GM12878 (cell line): ENCODE results near the gene C8G. TPM values are rescaled to one million over a fixed set of nuclear protein-coding genes. Genes with fewer than 3 reads are reported as not detected.

Experiments used
- ATAC-seq: fragments of 200-7000 bp; cut with Tn5 transposase; 3 replicates; pipeline ENCODE4 v1.9.1; 2020; ENCODE audit warnings: mild to moderate bottlenecking, moderate library complexity
- BruUV-seq: library from RNA; stranded (reverse); fragments of 400-500 nt; replicated peaks from 2 replicates; lab custom pipeline; 2021; lab: Mats Ljungman, UMichigan
- CTCF ChIA-PET: fragments of 300-600 bp; sonication (Branson Sonifier 250); formaldehyde crosslinking; extraction: SDS; loops from one replicate; lab custom pipeline; 2021; ENCODE audit warnings: inconsistent platforms; lab: Yijun Ruan, JAX
- POLR2A ChIA-PET: fragments of 350-600 bp; formaldehyde crosslinking; extraction: SDS; loops from one replicate; lab custom pipeline; 2021; ENCODE audit warnings: inconsistent platforms; lab: Charles Lee
- RAD21 ChIA-PET: fragments of 300-600 bp; sonication (Branson Sonifier 250); formaldehyde crosslinking; loops from one replicate; lab custom pipeline; 2023; ENCODE audit warnings: antibody characterized with exemption; ENCODE audit not compliant: unreplicated experiment; lab: Charles Lee
- SMC1A ChIA-PET: fragments of 300-600 bp; sonication (Branson Sonifier 250); formaldehyde crosslinking; loops from one replicate; lab custom pipeline; 2023; ENCODE audit not compliant: unreplicated experiment, uncharacterized antibody; lab: Charles Lee
- DNase-seq: peaks from one replicate; pipeline ENCODE4 v3.0.0-alpha.2; 2011; ENCODE audit warnings: low read depth, low spot score
- FAIRE-seq: peaks from 3 replicates; lab custom pipeline; 2011; peaks lifted over from hg19 to GRCh38; lab: Jason Lieb, UNC
- H2AFZ ChIP-seq: 2 replicates; pipeline ENCODE4 v1.6.0; 2011; ENCODE audit warnings: low read depth, low read length, control low read depth; ENCODE audit not compliant: control insufficient read depth
- H3K27ac ChIP-seq: 2 replicates; pipeline ENCODE4 v1.5.1; 2011; ENCODE audit warnings: control low read depth; ENCODE audit not compliant: control insufficient read depth, insufficient read depth
- H3K27me3 ChIP-seq, 2 experiments: replicated peaks in 1 of 2; 2 replicates each; pipeline versions ENCODE4 v1.6.0 to v1.6.1; 2011; ENCODE audit warnings: low read length in 1 of 2; ENCODE audit not compliant: control insufficient read depth in 2 of 2, insufficient read depth in 2 of 2
- H3K36me3 ChIP-seq, 2 experiments: 2 replicates each; pipeline ENCODE4 v1.5.1; 2011; ENCODE audit warnings: low read length in 1 of 2; ENCODE audit not compliant: control insufficient read depth in 2 of 2, insufficient read depth in 2 of 2
- H3K4me1 ChIP-seq: 2 replicates; pipeline ENCODE4 v1.6.1; 2011; ENCODE audit warnings: mild to moderate bottlenecking, low read length, moderate library complexity, mixed read lengths; ENCODE audit not compliant: control insufficient read depth, insufficient read depth
- H3K4me2 ChIP-seq: 2 replicates; pipeline ENCODE4 v1.6.0; 2011; ENCODE audit warnings: control low read depth; ENCODE audit not compliant: control insufficient read depth, insufficient read depth
- H3K4me3 ChIP-seq: fragments of 200-600 bp; sonication (generic); 2 replicates; pipeline ENCODE4 v1.5.1; 2016
- H3K79me2 ChIP-seq: 2 replicates; pipeline ENCODE4 v1.6.0; 2011; ENCODE audit warnings: low read length; ENCODE audit not compliant: control insufficient read depth, insufficient read depth
- H3K9ac ChIP-seq: 2 replicates; pipeline ENCODE4 v1.8.0; 2011; ENCODE audit warnings: low read length, control low read depth, mixed read lengths; ENCODE audit not compliant: control insufficient read depth, insufficient read depth
- H3K9me3 ChIP-seq: replicated peaks from 3 replicates; pipeline ENCODE4 v1.5.1; 2011; ENCODE audit warnings: mild to moderate bottlenecking, low read length; ENCODE audit not compliant: control insufficient read depth, insufficient read depth
- H4K20me1 ChIP-seq: 2 replicates; pipeline ENCODE4 v1.6.0; 2011; ENCODE audit not compliant: control insufficient read depth, insufficient read depth
- ATF3 ChIP-seq: IDR thresholded peaks from 2 replicates; pipeline ENCODE4 v1.6.1; 2011; ENCODE audit warnings: low read depth, mild to moderate bottlenecking, low read length, moderate library complexity, borderline replicate concordance; ENCODE audit errors: extremely low read depth
- BCL11A ChIP-seq: IDR thresholded peaks from 2 replicates; pipeline ENCODE4 v1.6.1; 2011; ENCODE audit warnings: low read depth, low read length
- EP300 ChIP-seq, 2 experiments: fragments of 150-350 bp in 1 of 2; IDR thresholded peaks; 2 replicates each; pipeline ENCODE4 v1.6.1; 2011 to 2012; ENCODE audit warnings: low read depth in 2 of 2, low read length in 2 of 2, borderline replicate concordance in 1 of 2, improper control_type of control experiment in 1 of 2, inconsistent platforms in 1 of 2; ENCODE audit not compliant: control insufficient read depth in 1 of 2
- IRF5 ChIP-seq: fragments of 450-650 bp; IDR thresholded peaks from 2 replicates; pipeline ENCODE4 v1.6.1; 2017; ENCODE audit warnings: borderline replicate concordance
- MEF2B ChIP-seq: fragments of 450-650 bp; IDR thresholded peaks from 2 replicates; pipeline ENCODE4 v1.6.1; 2018; ENCODE audit warnings: mild to moderate bottlenecking, moderate library complexity; ENCODE audit not compliant: partially characterized antibody, poor library complexity, severe bottlenecking
- NR2C2 ChIP-seq: IDR thresholded peaks from 2 replicates; pipeline ENCODE4 v1.6.1; 2011; ENCODE audit warnings: borderline replicate concordance, low read depth; ENCODE audit not compliant: control insufficient read depth, insufficient read length
- RBBP5 ChIP-seq: fragments of 200-600 bp; sonication (generic); conservative IDR thresholded peaks from 2 replicates; pipeline ENCODE4 v1.6.1; 2016
- ZBED1 ChIP-seq: IDR thresholded peaks from 2 replicates; pipeline ENCODE4 v1.6.1; 2016; ENCODE audit warnings: borderline replicate concordance
- ZSCAN29 ChIP-seq: fragments of 450-650 bp; IDR thresholded peaks from 2 replicates; pipeline ENCODE4 v1.6.1; 2017; ENCODE audit warnings: mild to moderate bottlenecking, moderate library complexity
- WGBS: methylation state at CpG from one replicate; pipeline ENCODE4 v1.1.6; 2016; ENCODE audit warnings: low lambda C conversion rate; ENCODE audit not compliant: insufficient replicate concordance, insufficient coverage; ENCODE audit errors: missing lambda C conversion rate; 5-methylcytosine and 5-hydroxymethylcytosine counted together
- in situ Hi-C: fragments of 300-500 bp; cut with MboI; formaldehyde crosslinking; loops from 9 replicates; pipeline ENCODE4 v1.14.3; 2018; ENCODE audit warnings: mixed read lengths
- intact Hi-C: fragments of 100-400 bp; cut with micrococcal nuclease; formaldehyde crosslinking; loops from one replicate; pipeline ENCODE4 v1.14.2; 2022; ENCODE audit not compliant: unreplicated experiment
- polyA plus RNA-seq, 11 experiments: library from polyadenylated mRNA; depleted of rRNA in 4 of 11; unstranded in 6 of 11; stranded (reverse) in 5 of 11; fragments of >200 nt; fragmentation: Nextera tagmentation in 4 of 11; fragmentation: Illumina TruSeq in 1 of 11; extraction: Ambion mirVana in 4 of 11; extraction: Trizol in 1 of 11; gene quantifications; 1 replicate in 1 of 11; 2 replicates in 10 of 11; pipeline versions ENCODE4 v1.2.1 to v1.2.3, GENCODE V29; 2011 to 2016; ENCODE audit warnings: inconsistent platforms in 2 of 11, missing spikeins in 2 of 11, low read depth in 1 of 11
- total RNA-seq, 4 experiments: library from RNA; depleted of rRNA in 3 of 4; stranded (reverse); fragments of >200 nt in 3 of 4; fragmentation: Illumina TruSeq in 1 of 4; extraction: Trizol in 1 of 4; gene quantifications; 2 replicates each; pipeline versions ENCODE4 v1.2.1 to v1.2.3, GENCODE V29; 2013 to 2021

C8G gene
- total and polyA plus RNA-seq, 10 of the 15 experiments (the other 5 are each of a cell fraction or from before 2014, with no cell fraction given): 0.26 to 0.69 (median 0.50) TPM; not detected in 7

DNA sequence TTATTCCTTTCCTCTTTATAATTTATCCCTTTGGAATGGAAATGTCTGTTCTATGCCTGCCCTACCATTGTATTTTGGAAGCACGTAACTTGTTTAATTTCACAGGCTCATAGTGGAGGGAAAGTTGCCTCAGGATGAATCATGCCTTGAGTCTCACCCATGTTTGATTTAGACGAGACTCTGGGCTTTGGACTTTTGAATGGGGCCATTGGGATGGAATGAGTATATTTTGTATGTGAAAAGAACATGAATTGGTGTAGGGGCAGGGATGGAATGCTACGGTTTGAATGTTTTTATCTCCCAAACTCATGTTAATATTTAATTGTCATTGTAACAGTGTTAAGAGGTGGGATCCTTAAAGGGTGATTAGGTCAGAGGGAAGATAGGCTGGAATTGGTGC is 10.8 kb upstream of the C8G start:
- H3K4me3 ChIP-seq: no peak overlapping the region
- ATAC-seq (no peak), FAIRE-seq (no peak)

DNA sequence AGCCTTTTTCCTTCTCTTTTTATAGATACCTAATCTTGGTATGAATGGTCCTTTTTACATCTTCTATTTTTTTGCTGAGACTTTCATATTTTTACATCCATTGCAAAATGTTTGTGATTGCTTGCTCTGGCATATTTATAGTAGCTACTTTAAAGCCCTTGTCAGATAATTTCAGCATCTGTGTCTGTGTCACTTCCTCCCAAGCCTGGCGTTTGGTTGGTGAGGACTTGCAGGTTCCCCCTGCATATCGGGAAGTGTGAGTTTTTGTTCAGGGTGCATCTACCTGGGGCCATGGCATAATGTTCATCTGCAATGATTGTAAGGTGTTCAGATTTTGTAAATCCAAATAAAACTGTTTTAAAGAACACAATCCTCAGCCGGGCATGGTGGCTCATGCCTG is 9.4 kb upstream of the C8G start:
- ChIA-PET RAD21 (no interaction called here), SMC1A (no interaction called here), POLR2A (no interaction called here), CTCF (interaction anchor here (1.6 kb wide), 1 partner anchor 12 kb away, joined by 7 read pairs; no protein-coding TSS in a partner anchor)
- H3K4me2 ChIP-seq: no peak overlapping the region
- ATAC-seq (no peak), FAIRE-seq (no peak), DNase-seq (no peak)
- H4K20me1 ChIP-seq: no peaks in the 10 kb centered on the region
- intact Hi-C loops: no loop called here
- H3K27me3 ChIP-seq: no peaks in the 10 kb centered on the region
- peaks cover 8 to 9% of the 10 kb centered on the region in 2 experiments for H3K36me3 ChIP-seq
- H3K9me3 ChIP-seq: no peaks in the 10 kb centered on the region; the same call in 2 of the 3 replicates
- no peaks in the 10 kb centered on the region for H3K4me1 ChIP-seq
- no peak overlapping the region for H3K27ac ChIP-seq
- no peak overlapping the region for H3K9ac ChIP-seq
- no peak overlapping the region for H3K4me3 ChIP-seq
- H2AFZ ChIP-seq: no peak overlapping the region
- BruUV-seq: no TSS peak
- in situ Hi-C loops: no loop called here
- 67% methylated on average over 3 of the region's 3 CpGs for WGBS
- TF ChIP-seq MEF2B (no peak), ZBED1 (no peak), ZSCAN29 (no peak), ATF3 (no peak), RBBP5 (no peak)
- no peaks in the 10 kb centered on the region for H3K79me2 ChIP-seq

More for the DNA sequence above, 10.8 kb upstream of the C8G start:
- POLR2A ChIA-PET: no interaction called here
- RAD21 ChIA-PET: no interaction called here
- TF ChIP-seq BCL11A (no peak), NR2C2 (no peak), EP300 (IDR thresholded peaks at IDR 0.05; ENCODE audit: borderline replicate concordance in 1 of 2, control insufficient read depth in 1 of 2, low read depth in 2 of 2, low read length in 2 of 2) (no peak), IRF5 (no peak)
- no peaks in the 10 kb centered on the region; the same call in 2 of the 3 replicates for H3K9me3 ChIP-seq
- DNase-seq: no peak
- H3K36me3 ChIP-seq: peaks cover 0 to 8% of the 10 kb centered on the region in 2 experiments; a peak in 2 of 4 replicates
- H3K9ac ChIP-seq: no peak overlapping the region
- H3K4me1 ChIP-seq: no peaks in the 10 kb centered on the region
- no peaks in the 10 kb centered on the region for H3K27me3 ChIP-seq
- WGBS: 75% methylated on average over 3 of the region's 3 CpGs
- no peaks in the 10 kb centered on the region for H3K79me2 ChIP-seq
- no peaks in the 10 kb centered on the region for H4K20me1 ChIP-seq
- in situ Hi-C loops: no loop called here
- no peak overlapping the region for H3K4me2 ChIP-seq
- SMC1A ChIA-PET: no interaction called here
- H2AFZ ChIP-seq: no peak overlapping the region
- intact Hi-C loops: no loop called here
- CTCF ChIA-PET: no interaction called here
- BruUV-seq: no TSS peak
- H3K27ac ChIP-seq: no peak overlapping the region
